ENCODE data around the gene GIN1. TPM values are rescaled to one million over a fixed set of nuclear protein-coding genes. Genes with fewer than 3 reads are reported as not detected.

Gene GIN1
- total RNA-seq, 1 donor from 2014 or later = 5.4 TPM

DNA sequence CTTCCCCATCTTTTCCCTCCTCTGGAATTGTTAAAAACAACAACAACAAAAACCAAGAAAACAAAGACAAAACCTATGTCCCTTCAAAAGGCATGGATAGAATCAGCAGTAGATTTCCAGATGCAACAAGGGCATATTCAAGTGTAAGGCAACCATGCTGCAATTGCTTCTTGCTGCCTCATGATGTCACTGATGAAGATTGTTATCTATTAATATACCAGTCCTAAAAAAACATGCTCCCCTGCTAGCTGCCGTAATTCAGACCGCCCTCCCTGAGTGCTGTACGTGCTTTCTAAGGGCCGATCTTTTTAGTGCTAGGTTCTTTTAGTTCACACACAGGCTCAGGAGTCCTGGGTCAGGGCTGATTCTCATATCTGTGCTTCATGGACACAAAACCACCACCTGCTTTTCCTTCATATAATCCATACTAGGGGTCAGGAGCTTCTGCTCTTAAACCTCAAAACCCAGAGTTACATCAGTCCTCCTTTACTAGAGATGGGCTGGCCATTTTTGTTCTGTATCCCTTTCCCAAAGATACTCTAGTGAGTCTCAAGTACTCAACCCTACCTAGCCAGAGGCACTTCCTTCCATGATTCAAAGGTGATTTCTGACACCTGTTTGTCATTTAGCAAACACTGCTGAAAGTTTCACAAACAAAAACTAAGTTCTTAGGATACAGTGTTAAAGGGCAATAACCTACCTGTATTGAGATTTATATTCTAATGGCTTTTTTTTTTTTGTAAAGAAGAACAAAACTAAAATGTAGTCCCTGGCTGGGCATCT, 82.1 kb downstream of the GIN1 start:
- Histone ChIP-seq H3K36me3 (no peaks in the 10 kb centered on the region), H3K4me1 (no peaks in the 10 kb centered on the region), H3K27me3 (no peaks in the 10 kb centered on the region), H3K27ac (no peak overlapping the region), H3K4me3 (no peak overlapping the region), H3K9me3 (no peaks in the 10 kb centered on the region)
- no peak for DNase-seq (ENCODE audit: extremely low spot score in 2 of 2)
- intact Hi-C loops (cut with DNase I) = no loop called here
- TF ChIP-seq POLR2A (IDR thresholded peaks at IDR 0.05) (no peak), POLR2AphosphoS5 (IDR thresholded peaks at IDR 0.05; ENCODE audit: insufficient read depth in 1 of 2, low read depth in 1 of 2) (no peak)
- TF ChIP-seq, protein P1, sequence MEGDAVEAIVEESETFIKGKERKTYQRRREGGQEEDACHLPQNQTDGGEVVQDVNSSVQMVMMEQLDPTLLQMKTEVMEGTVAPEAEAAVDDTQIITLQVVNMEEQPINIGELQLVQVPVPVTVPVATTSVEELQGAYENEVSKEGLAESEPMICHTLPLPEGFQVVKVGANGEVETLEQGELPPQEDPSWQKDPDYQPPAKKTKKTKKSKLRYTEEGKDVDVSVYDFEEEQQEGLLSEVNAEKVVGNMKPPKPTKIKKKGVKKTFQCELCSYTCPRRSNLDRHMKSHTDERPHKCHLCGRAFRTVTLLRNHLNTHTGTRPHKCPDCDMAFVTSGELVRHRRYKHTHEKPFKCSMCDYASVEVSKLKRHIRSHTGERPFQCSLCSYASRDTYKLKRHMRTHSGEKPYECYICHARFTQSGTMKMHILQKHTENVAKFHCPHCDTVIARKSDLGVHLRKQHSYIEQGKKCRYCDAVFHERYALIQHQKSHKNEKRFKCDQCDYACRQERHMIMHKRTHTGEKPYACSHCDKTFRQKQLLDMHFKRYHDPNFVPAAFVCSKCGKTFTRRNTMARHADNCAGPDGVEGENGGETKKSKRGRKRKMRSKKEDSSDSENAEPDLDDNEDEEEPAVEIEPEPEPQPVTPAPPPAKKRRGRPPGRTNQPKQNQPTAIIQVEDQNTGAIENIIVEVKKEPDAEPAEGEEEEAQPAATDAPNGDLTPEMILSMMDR (IDR thresholded peaks at IDR 0.05) = no peak

DNA sequence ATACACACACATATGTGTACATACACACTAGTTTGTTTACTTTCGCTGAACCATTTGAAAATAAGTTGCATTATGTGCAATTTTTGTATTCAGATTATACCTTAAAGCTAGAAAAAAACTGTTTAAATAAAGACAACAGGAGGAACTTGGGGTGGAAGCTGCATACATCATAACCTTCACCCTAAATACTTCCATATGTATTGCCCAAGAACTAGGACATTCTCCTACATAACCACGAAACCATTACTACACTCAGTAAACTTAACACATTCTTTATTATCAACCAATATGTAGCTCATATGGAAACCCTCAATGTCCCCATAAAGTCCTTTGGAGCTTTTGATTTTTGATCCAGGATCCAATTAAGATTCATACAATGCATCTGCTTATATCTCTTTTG, 83.3 kb downstream of the GIN1 start:
- DNase-seq (ENCODE audit: extremely low spot score in 2 of 2) = no peak
- Histone ChIP-seq H3K4me1 (no peaks in the 10 kb centered on the region), H3K4me3 (no peak overlapping the region), H3K9me3 (no peaks in the 10 kb centered on the region), H3K27me3 (no peaks in the 10 kb centered on the region), H3K36me3 (no peaks in the 10 kb centered on the region), H3K27ac (no peak overlapping the region)
- intact Hi-C loops (cut with DNase I) = no loop called here
- TF ChIP-seq POLR2AphosphoS5 (IDR thresholded peaks at IDR 0.05; ENCODE audit: insufficient read depth in 1 of 2, low read depth in 1 of 2) = no peak
- TF ChIP-seq POLR2A (IDR thresholded peaks at IDR 0.05) = no peak
- TF ChIP-seq, protein P1 (IDR thresholded peaks at IDR 0.05) = no peak

Other genes with a start within 250 kb of the GIN1 start
- 24.6 TPM for gene PPIP5K2, start 163 bp upstream of the GIN1 start, total RNA-seq
- gene MACIR, start 138.6 kb upstream of the GIN1 start, total RNA-seq = 6.9 TPM

Measured in vagina (tissue), 2 donors.